H1 (cell line): ENCODE results near the gene CACNA2D4. TPM values are rescaled to one million over a fixed set of nuclear protein-coding genes. Genes with fewer than 3 reads are reported as not detected.

Source experiments
- CTCF ChIA-PET: fragments of 300-600 bp; sonication (Branson Sonifier 250); formaldehyde crosslinking; loops from one replicate; lab custom pipeline; 2021; ENCODE audit not compliant: partially characterized antibody; lab: Charles Lee
- POLR2A ChIA-PET: fragments of 300-600 bp; sonication (Branson Sonifier 250); formaldehyde crosslinking; loops from one replicate; lab custom pipeline; 2021; ENCODE audit warnings: inconsistent platforms; ENCODE audit not compliant: partially characterized antibody; lab: Charles Lee
- DNase-seq, 2 experiments: peaks; one replicate each; pipeline versions ENCODE4 v3.0.0 to v3.0.0-alpha.2; 2010 to 2022; ENCODE audit warnings: low spot score in 2 of 2, low read depth in 1 of 2, mixed read lengths in 1 of 2
- FAIRE-seq: peaks from 2 replicates; lab custom pipeline; 2011; peaks lifted over from hg19 to GRCh38; lab: Jason Lieb, UNC
- H2AFZ ChIP-seq: 2 replicates; pipeline ENCODE4 v1.8.1; 2012; ENCODE audit warnings: low read length, inconsistent platforms
- H2AK5ac ChIP-seq: 2 replicates; pipeline ENCODE4 v1.6.1; 2013; ENCODE audit warnings: low read depth, low read length
- H2BK120ac ChIP-seq: replicated peaks from 2 replicates; pipeline ENCODE3; 2013; ENCODE audit warnings: low read depth, low read length, inconsistent platforms
- H2BK12ac ChIP-seq: 2 replicates; pipeline ENCODE4 v1.6.1; 2013; ENCODE audit warnings: low read depth, low read length
- H2BK15ac ChIP-seq: 2 replicates; pipeline ENCODE4 v1.6.1; 2013; ENCODE audit warnings: low read length
- H2BK20ac ChIP-seq: 2 replicates; pipeline ENCODE4 v1.6.1; 2013; ENCODE audit warnings: low read length
- H2BK5ac ChIP-seq: 2 replicates; pipeline ENCODE4 v1.6.1; 2013; ENCODE audit warnings: low read depth, low read length
- H3K14ac ChIP-seq: 2 replicates; pipeline ENCODE4 v1.6.1; 2013; ENCODE audit warnings: inconsistent platforms; ENCODE audit not compliant: insufficient read length
- H3K18ac ChIP-seq: 2 replicates; pipeline ENCODE4 v1.6.1; 2013; ENCODE audit warnings: low read length; ENCODE audit errors: extremely low read depth
- H3K23ac ChIP-seq: 2 replicates; pipeline ENCODE4 v1.6.1; 2013; ENCODE audit warnings: inconsistent platforms; ENCODE audit not compliant: insufficient read length
- H3K23me2 ChIP-seq: 2 replicates; pipeline ENCODE4 v1.6.1; 2013; ENCODE audit warnings: low read depth, low read length
- H3K27ac ChIP-seq: 2 replicates; pipeline ENCODE4 v1.6.1; 2011; ENCODE audit warnings: low read depth, low read length, inconsistent platforms
- H3K27me3 ChIP-seq, 4 experiments: replicated peaks in 1 of 4; 1 replicate in 1 of 4; 2 replicates in 3 of 4; pipeline versions ENCODE4 v1.6.1 to v1.8.1; 2011 to 2013; ENCODE audit warnings: low read length in 3 of 4, mild to moderate bottlenecking in 3 of 4, inconsistent platforms in 2 of 4, mixed read lengths in 2 of 4, moderate library complexity in 1 of 4; ENCODE audit not compliant: control insufficient read depth in 3 of 4, insufficient read depth in 3 of 4; ENCODE audit errors: extremely low read depth in 1 of 4
- H3K36me3 ChIP-seq, 4 experiments: 2 replicates each; pipeline versions ENCODE4 v1.6.1 to v1.8.1; 2011 to 2013; ENCODE audit warnings: mild to moderate bottlenecking in 4 of 4, low read length in 3 of 4, moderate library complexity in 2 of 4, control low read depth in 1 of 4, inconsistent platforms in 1 of 4; ENCODE audit not compliant: insufficient read depth in 4 of 4, control insufficient read depth in 2 of 4
- H3K4ac ChIP-seq: replicated peaks from 2 replicates; pipeline ENCODE3; 2013; ENCODE audit warnings: low read length, low read depth, mixed read lengths, inconsistent platforms; ENCODE audit not compliant: insufficient read length
- H3K4me1 ChIP-seq, 4 experiments: replicated peaks in 1 of 4; 1 replicate in 1 of 4; 2 replicates in 3 of 4; pipeline versions ENCODE4 v1.6.1 to v1.8.1; 2011 to 2013; ENCODE audit warnings: low read length in 3 of 4, inconsistent platforms in 2 of 4, mixed read lengths in 1 of 4; ENCODE audit not compliant: insufficient read depth in 4 of 4, control insufficient read depth in 3 of 4
- H3K4me2 ChIP-seq, 2 experiments: 2 replicates each; pipeline versions ENCODE4 v1.6.1 to v1.8.1; 2011 to 2013; ENCODE audit warnings: low read depth in 2 of 2, low read length in 2 of 2, control low read depth in 1 of 2, inconsistent platforms in 1 of 2, mild to moderate bottlenecking in 1 of 2; ENCODE audit not compliant: insufficient read depth in 1 of 2
- H3K4me3 ChIP-seq, 4 experiments: fragments of 200-600, 300-600 bp in 1 of 4; sonication (generic), shearing (Covaris generic), sonication (Bioruptor Twin) in 1 of 4; 2 replicates each; pipeline versions ENCODE4 v1.5.1 to v1.8.1; 2011 to 2016; ENCODE audit warnings: low read length in 4 of 4, low read depth in 3 of 4, control low read depth in 2 of 4, inconsistent platforms in 2 of 4, mild to moderate bottlenecking in 2 of 4, mixed read lengths in 1 of 4, moderate library complexity in 1 of 4; ENCODE audit not compliant: insufficient read depth in 2 of 4; ENCODE audit errors: extremely low read depth in 1 of 4
- H3K56ac ChIP-seq: replicated peaks from 2 replicates; pipeline ENCODE3; 2013; ENCODE audit warnings: low read depth, mild to moderate bottlenecking, mixed read lengths, low read length, inconsistent platforms; ENCODE audit not compliant: insufficient read length
- H3K79me1 ChIP-seq: 2 replicates; pipeline ENCODE4 v1.6.1; 2013; ENCODE audit warnings: low read depth, low read length, control low read depth
- H3K79me2 ChIP-seq, 2 experiments: 2 replicates each; pipeline versions ENCODE4 v1.6.1 to v1.8.1; 2012 to 2013; ENCODE audit warnings: low read length in 2 of 2, mild to moderate bottlenecking in 2 of 2, inconsistent platforms in 1 of 2; ENCODE audit not compliant: insufficient read depth in 2 of 2, control insufficient read depth in 1 of 2
- H3K9ac ChIP-seq, 4 experiments: replicated peaks in 1 of 4; 1 replicate in 1 of 4; 2 replicates in 3 of 4; pipeline versions ENCODE4 v1.6.1 to v1.8.1; 2011 to 2013; ENCODE audit warnings: low read depth in 3 of 4, low read length in 3 of 4, control low read depth in 2 of 4, mild to moderate bottlenecking in 2 of 4, moderate library complexity in 2 of 4, inconsistent platforms in 1 of 4; ENCODE audit errors: extremely low read depth in 1 of 4
- H3K9me3 ChIP-seq, 2 experiments: 2 replicates each; pipeline versions ENCODE4 v1.6.1 to v1.8.1; 2012 to 2013; ENCODE audit warnings: mild to moderate bottlenecking in 2 of 2, moderate library complexity in 2 of 2, control low read depth in 1 of 2, inconsistent platforms in 1 of 2, low read depth in 1 of 2, low read length in 1 of 2, mixed read lengths in 1 of 2; ENCODE audit not compliant: insufficient read depth in 2 of 2
- H4K20me1 ChIP-seq, 2 experiments: replicated peaks in 1 of 2; 2 replicates each; pipeline versions ENCODE3 to v1.8.1; 2011 to 2013; ENCODE audit warnings: inconsistent platforms in 2 of 2, low read length in 2 of 2, mild to moderate bottlenecking in 1 of 2; ENCODE audit not compliant: insufficient read depth in 2 of 2, control insufficient read depth in 1 of 2
- H4K5ac ChIP-seq: 2 replicates; pipeline ENCODE4 v1.6.1; 2013; ENCODE audit warnings: low read length, low read depth, mixed read lengths, inconsistent platforms; ENCODE audit not compliant: insufficient read length
- H4K8ac ChIP-seq: 2 replicates; pipeline ENCODE4 v1.8.0; 2013; ENCODE audit warnings: mild to moderate bottlenecking, moderate library complexity, low read length, inconsistent platforms; ENCODE audit not compliant: insufficient read depth; ENCODE audit errors: extremely low read depth
- H4K91ac ChIP-seq: replicated peaks from 2 replicates; pipeline ENCODE3; 2013; ENCODE audit warnings: low read length, mixed read lengths, inconsistent platforms; ENCODE audit not compliant: insufficient read length
- CBX5 ChIP-seq: fragments of 300-800, 300-1000 bp; sonication (generic); IDR thresholded peaks from 2 replicates; pipeline ENCODE4 v1.7.1; 2016; ENCODE audit warnings: antibody characterized with exemption, low read length, low read depth
- CEBPB ChIP-seq: IDR thresholded peaks from 2 replicates; pipeline ENCODE4 v1.6.1; 2012; ENCODE audit warnings: low read depth, low read length
- CTBP2 ChIP-seq: IDR thresholded peaks from 2 replicates; pipeline ENCODE4 v1.7.0; 2011; ENCODE audit warnings: borderline replicate concordance, mild to moderate bottlenecking, moderate library complexity, mixed read lengths, low read length; ENCODE audit not compliant: insufficient read depth, insufficient read length
- EGR1 ChIP-seq: IDR thresholded peaks from 2 replicates; pipeline ENCODE4 v1.6.1; 2011; ENCODE audit warnings: low read depth, low read length, borderline replicate concordance
- HDAC6 ChIP-seq: IDR thresholded peaks from one replicate; pipeline ENCODE4 v1.7.1; 2012; ENCODE audit warnings: low read depth, mild to moderate bottlenecking, inconsistent platforms, low read length, moderate library complexity
- MAX ChIP-seq: IDR thresholded peaks from 2 replicates; pipeline ENCODE4 v1.6.1; 2012; ENCODE audit warnings: inconsistent platforms
- SIX5 ChIP-seq: IDR thresholded peaks from 2 replicates; pipeline ENCODE4 v1.6.1; 2011; ENCODE audit warnings: mild to moderate bottlenecking, low read depth, low read length
- USF2 ChIP-seq: IDR thresholded peaks from 2 replicates; pipeline ENCODE4 v1.6.1; 2011; ENCODE audit warnings: low read length, improper control_type of control experiment
- WGBS, 2 experiments: shearing (Covaris generic) in 1 of 2; methylation state at CpG; one replicate each; pipeline versions ENCODE4 v1.1.6 to v1.1.7; 2013 to 2015; ENCODE audit warnings: low lambda C conversion rate in 2 of 2, mixed read lengths in 2 of 2, inconsistent platforms in 1 of 2, low coverage in 1 of 2, missing lambda C conversion rate in 1 of 2; ENCODE audit not compliant: insufficient replicate concordance in 2 of 2, insufficient coverage in 1 of 2, insufficient read length in 1 of 2; ENCODE audit errors: extremely low coverage in 1 of 2, missing lambda C conversion rate in 1 of 2; 5-methylcytosine and 5-hydroxymethylcytosine counted together
- polyA plus RNA-seq, 7 experiments: library from polyadenylated mRNA; depleted of rRNA in 3 of 7; stranded (reverse) in 5 of 7; unstranded in 2 of 7; fragments of >200 nt in 5 of 7; fragments of 200-250 nt in 2 of 7; gene quantifications; 1 replicate in 5 of 7; 2 replicates in 1 of 7; 4 replicates in 1 of 7; pipeline versions ENCODE4 v1.2.1 to v1.2.3, GENCODE V29; 2011 to 2013; ENCODE audit warnings: missing spikeins in 2 of 7, mixed read lengths in 2 of 7
- total RNA-seq: library from RNA; stranded (reverse); fragmentation: NEBNext Ultra II Directional; extraction: Animal tissue kit (Norgen Biotek cat#: 25700); gene quantifications from 2 replicates; pipeline ENCODE4 v1.2.1, GENCODE V29; 2021

Gene CACNA2D4
- total and polyA plus RNA-seq, 2 of the 8 experiments (the other 6 are each of a cell fraction or from before 2014, with no cell fraction given) = 0.44 to 0.88 TPM

GRCh38 chr12:1787714-1788113 lies 130.7 kb downstream of the CACNA2D4 start:
- Histone ChIP-seq H3K4me3 (no peak overlapping the region), H3K4ac (no peak overlapping the region), H4K20me1 (peaks cover 3 to 4% of the 10 kb centered on the region in 2 experiments), H3K27ac (no peak overlapping the region), H3K4me1 (peaks cover 0 to 6% (median under 1%) of the 10 kb centered on the region in 4 experiments; a peak in 3 of 7 replicates), H3K18ac (no peak overlapping the region), H3K36me3 (peaks cover 0 to 15% (median 9%) of the 10 kb centered on the region in 4 experiments; a peak in 5 of 8 replicates), H3K9ac (no peak overlapping the region), H3K27me3 (no peaks in the 10 kb centered on the region), H2AFZ (no peak overlapping the region), H3K4me2 (no peak overlapping the region), H3K23ac (no peak overlapping the region), H4K5ac (no peak overlapping the region), H3K9me3 (no peaks in the 10 kb centered on the region), H2BK120ac (no peak overlapping the region), H2BK5ac (no peak overlapping the region), H3K23me2 (no peaks in the 10 kb centered on the region), H4K91ac (no peak overlapping the region), H3K14ac (no peak overlapping the region), H3K79me1 (no peaks in the 10 kb centered on the region; the same call in 1 of the 2 replicates), H2BK12ac (no peak overlapping the region), H2AK5ac (no peak overlapping the region), H4K8ac (no peak overlapping the region), H3K79me2 (no peaks in the 10 kb centered on the region), H2BK15ac (no peak overlapping the region), H3K56ac (no peak overlapping the region), H2BK20ac (no peak overlapping the region)
- POLR2A ChIA-PET = no interaction called here
- DNase-seq = no peak
- 85% methylated on average over 6 of the region's 6 CpGs; no CpG with 5 or more reads in 1 of the 2 experiments for WGBS, 2 experiments
- CTCF ChIA-PET = interaction anchor here (0.9 to 14.3 kb wide), 3 partner anchors 11 to 152 kb away, joined by 5 to 265 read pairs (median 188); no protein-coding TSS in a partner anchor
- FAIRE-seq = no peak
- TF ChIP-seq EGR1 (no peak), CBX5 (no peak), CEBPB (no peak), USF2 (no peak), MAX (no peak), CTBP2 (no peak), SIX5 (no peak), HDAC6 (no peak)
